Measurements from ENCODE around the gene RPEL1.

The RPEL1 gene

DNA sequence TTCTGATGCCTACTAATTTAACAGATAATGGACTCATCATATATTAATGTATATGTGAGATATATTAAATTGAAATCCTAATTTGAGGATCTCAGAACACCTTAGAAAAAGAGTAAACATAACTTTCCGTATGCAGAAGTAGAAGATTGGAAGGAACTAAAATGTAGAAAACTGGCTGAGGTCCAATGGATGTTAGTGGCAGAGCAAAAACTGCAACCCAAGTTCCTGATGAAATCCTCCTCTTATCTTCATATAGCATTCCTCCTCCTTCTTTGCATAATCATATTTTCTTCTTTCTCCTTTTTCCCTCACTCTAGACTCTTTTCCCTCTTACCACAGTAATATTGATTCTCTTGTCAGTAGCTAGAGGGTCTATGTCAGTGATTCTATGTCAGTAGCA lies 37.3 kb downstream of the RPEL1 start:
- no peak for DNase-seq

DNA sequence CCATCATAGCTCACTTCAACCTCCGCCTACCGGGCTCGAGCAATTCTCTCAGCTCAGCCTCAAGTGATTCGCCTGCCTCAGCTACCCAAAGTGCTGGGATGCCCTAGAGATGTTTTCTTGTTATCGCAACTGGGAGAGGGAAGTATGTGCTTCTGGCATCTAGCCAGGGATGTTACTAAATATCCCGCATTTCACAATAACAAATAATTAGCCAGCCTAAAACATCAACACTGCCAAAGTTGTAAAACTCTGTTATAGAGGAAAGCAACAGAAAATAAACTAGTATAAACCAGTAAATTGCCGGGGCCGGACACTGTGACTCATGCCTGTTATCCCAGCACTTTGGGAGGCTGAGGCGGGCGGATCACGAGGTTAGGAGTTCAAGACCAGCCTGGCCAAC lies 38.5 kb downstream of the RPEL1 start:
- no peak for DNase-seq

GRCh38 chr10:103287992-103288391 lies 42.3 kb downstream of the RPEL1 start:
- no peak for DNase-seq

DNA sequence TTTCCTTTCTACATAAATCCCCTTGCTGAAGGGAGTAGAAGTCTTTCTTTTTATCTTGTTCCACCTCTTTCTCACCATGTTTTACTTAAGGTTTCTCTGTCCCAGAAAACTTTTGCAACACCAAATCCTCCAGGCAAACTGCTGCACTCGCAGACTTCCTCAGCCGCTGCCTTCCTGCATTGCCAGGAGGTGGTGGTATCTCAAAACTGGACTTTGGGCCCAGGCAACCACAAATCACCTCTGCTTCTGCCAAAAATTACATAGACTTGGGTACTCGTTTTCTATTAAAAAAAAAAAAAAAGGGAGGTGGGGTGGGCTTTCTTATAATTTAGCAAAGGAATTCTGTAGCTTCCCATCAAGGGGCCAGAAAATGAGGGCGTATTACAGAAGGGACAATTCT lies 45.9 kb downstream of the RPEL1 start:
- DNase-seq = no peak

DNA sequence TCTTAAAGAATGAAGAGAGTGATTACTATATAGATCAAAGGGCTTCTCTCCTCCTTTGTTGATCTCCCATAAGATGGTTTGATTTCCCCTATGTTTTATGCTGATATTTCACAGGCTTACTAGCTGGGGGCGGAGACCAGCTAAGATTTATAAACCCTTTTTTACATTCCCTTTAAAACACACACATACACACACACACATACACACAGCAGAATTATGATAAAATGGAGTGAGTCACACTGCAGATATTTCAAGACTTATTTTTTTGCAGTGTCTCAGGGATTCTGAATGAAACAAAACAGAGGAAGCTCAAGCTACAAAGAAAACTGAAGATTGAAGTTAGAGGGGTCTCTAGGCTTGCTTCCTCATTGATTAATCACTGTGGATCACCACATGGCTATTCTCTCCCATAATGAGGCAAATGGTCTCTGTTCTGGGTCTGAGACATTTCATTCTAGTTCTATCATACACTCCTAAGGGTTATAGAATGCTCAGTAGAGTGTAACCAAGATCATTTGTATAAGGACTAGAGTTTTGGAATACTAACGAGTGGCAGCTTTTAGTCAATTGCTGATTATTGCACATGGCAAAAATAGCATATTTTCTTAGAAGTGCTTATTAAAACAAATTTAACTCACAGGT lies 49.8 kb downstream of the RPEL1 start:
- DNase-seq = no peak

Measured in NCI-H2029 (cell line).